SU-DHL-6 (cell line): ENCODE results near the gene PDK4.

Experiments used
- CTCF ChIP-seq: fragments of 200-600 bp; sonication (generic); IDR thresholded peaks from one replicate; pipeline ENCODE4 v1.5.1; 2017; ENCODE audit warnings: antibody characterized with exemption, mild to moderate bottlenecking, low read length, moderate library complexity; ENCODE audit not compliant: insufficient read depth, poor library complexity, severe bottlenecking
- EZH2phosphoT487 ChIP-seq: fragments of 200-600 bp; sonication (generic), shearing (Covaris generic); conservative IDR thresholded peaks from 2 replicates; pipeline ENCODE4 v1.6.1; 2018; ENCODE audit warnings: mild to moderate bottlenecking, antibody characterized with exemption, low read length, moderate library complexity, mixed read lengths

- TF ChIP-seq CTCF (no peak), EZH2phosphoT487 (no peak)
Measured at GRCh38 chr7:95544171-95544570, 52.1 kb downstream of the PDK4 start.
